ENCODE data around the gene MPPE1. TPM values are rescaled to one million over a fixed set of nuclear protein-coding genes. Genes with fewer than 3 reads are reported as not detected.

Gene MPPE1
- total RNA-seq, 4 donors from 2014 or later, result 27.1 to 54.8 (median 30.8) TPM

- TF ChIP-seq CTCF (IDR thresholded peaks at IDR 0.05; ENCODE audit: low read depth), result no peak
Observed at GRCh38 chr18:11884396-11885030, 23.6 kb downstream of the MPPE1 start.

- TF ChIP-seq CTCF (IDR thresholded peaks at IDR 0.05; ENCODE audit: low read depth), result no peak
Observed at GRCh38 chr18:11883153-11883552, 25.0 kb downstream of the MPPE1 start.

- TF ChIP-seq CTCF (IDR thresholded peaks at IDR 0.05; ENCODE audit: low read depth), result no peak
Observed at GRCh38 chr18:11882636-11883035, 25.5 kb downstream of the MPPE1 start.

- TF ChIP-seq CTCF (IDR thresholded peaks at IDR 0.05; ENCODE audit: low read depth), result no peak
Observed at GRCh38 chr18:11880586-11881304, 27.4 kb downstream of the MPPE1 start.

- no peak for TF ChIP-seq CTCF (IDR thresholded peaks at IDR 0.05; ENCODE audit: low read depth)
Observed at GRCh38 chr18:11877497-11878135, 30.5 kb downstream of the MPPE1 start.

GRCh38 chr18:11874676-11875075 is 33.4 kb downstream of the MPPE1 start:
- no peak for TF ChIP-seq CTCF (IDR thresholded peaks at IDR 0.05; ENCODE audit: low read depth)

- TF ChIP-seq CTCF (IDR thresholded peaks at IDR 0.05; ENCODE audit: low read depth), result no peak
Observed at GRCh38 chr18:11873670-11874340, 34.3 kb downstream of the MPPE1 start.
